Measurements from ENCODE around the gene PRR22. TPM values are rescaled to one million over a fixed set of nuclear protein-coding genes. Genes with fewer than 3 reads are reported as not detected.

The PRR22 gene
- total and polyA plus RNA-seq, 9 of the 15 experiments (the other 6 are each of a cell fraction or from before 2014, with no cell fraction given), result 0.03 to 12.0 (median 2.0) TPM; not detected in 1

- FAIRE-seq (peak; percentile 90), DNase-seq (ENCODE audit: extremely low read depth in 1 of 4, low spot score in 3 of 4) (peak; percentile 94 to 97 (median 96)), ATAC-seq (peak; percentile 93)
- Histone ChIP-seq H3K4me3 (peak overlapping the region; percentile 30; the same call in 1 of the 2 replicates), H3K36me3 (ENCODE audit: control insufficient read depth, insufficient read depth, low read length) (no peaks in the 10 kb centered on the region), H3K79me2 (ENCODE audit: control insufficient read depth, insufficient read depth, low read length) (no peaks in the 10 kb centered on the region), H4K20me1 (replicated peaks; ENCODE audit: control insufficient read depth, insufficient read depth, low read length) (0 out of 2 replicates have a peak, but pooled peaks cover 7% of the 10 kb centered on the region), H3K27ac (ENCODE audit: extremely low read depth, low read depth, low read length) (peak overlapping the region; percentile 5; the same call in 2 of the 3 replicates), H3K4me1 (replicated peaks in 1 of 2; ENCODE audit: control insufficient read depth in 2 of 2, insufficient read depth in 2 of 2, low read length in 2 of 2) (peaks cover 34 to 76% of the 10 kb centered on the region in 2 experiments), H3K4me2 (ENCODE audit: insufficient read depth, low read length) (peak overlapping the region; percentile 61), H3K27me3 (ENCODE audit: control insufficient read depth in 2 of 2, insufficient read depth in 2 of 2, low read length in 2 of 2) (no peaks in the 10 kb centered on the region), H3K9me3 (replicated peaks; ENCODE audit: control insufficient read depth, insufficient read depth, low read depth, low read length) (no peaks in the 10 kb centered on the region), H3K9me1 (ENCODE audit: control insufficient read depth, insufficient read depth, low read length) (no peaks in the 10 kb centered on the region), H3K9ac (ENCODE audit: insufficient read depth in 1 of 2, low read depth in 2 of 2, low read length in 2 of 2) (peak overlapping the region; percentile 27 to 83; a peak in 2 of 4 replicates), H2AFZ (ENCODE audit: low read depth, low read length) (peak overlapping the region; percentile 81)
- POLR2A ChIA-PET, result interaction anchor here (0.6 to 1.6 kb wide), 11 partner anchors 10 to 112 kb away, joined by 3 to 8 read pairs (median 3); partner anchors contain the start of genes CATSPERD, DUS3L, LONP1 and NDUFA11
- intact Hi-C loops (cut with micrococcal nuclease) (loop anchor here (1.0 to 10.0 kb wide), 4 partner anchors 19 to 218 kb away; no protein-coding TSS in a partner anchor), in situ Hi-C loops (cut with MboI) (loop anchor here (5.0 kb wide), 2 partner anchors 88 to 218 kb away; no protein-coding TSS in a partner anchor)
- BruUV-seq (replicated peaks), result no TSS peak
- WGBS (ENCODE audit: insufficient coverage, low coverage, missing lambda C conversion rate), result 3% methylated on average over 39 of the region's 54 CpGs
- CTCF ChIA-PET (ENCODE audit: low intra/inter-chr PET ratio), result interaction anchor here (0.6 to 4.2 kb wide), 8 partner anchors 19 to 913 kb away, joined by 3 to 48 read pairs (median 4); no protein-coding TSS in a partner anchor
- TF ChIP-seq SP1 (CRISPR knock-in tag; IDR thresholded peaks at IDR 0.05) (peak; percentile 91), CC2D1A (IDR thresholded peaks at IDR 0.05) (0 out of 2 replicates have a peak, but pooled peaks have one; percentile 66), FOXA3 (CRISPR knock-in tag; conservative IDR thresholded peaks at IDR 0.05 in 1 of 2, IDR thresholded peaks at IDR 0.05 in 1 of 2) (peak in 1 of 2 experiments; percentile 97; a peak in 2 of 4 replicates), RCOR1 (IDR thresholded peaks at IDR 0.05; ENCODE audit: borderline replicate concordance in 1 of 2, low read depth in 2 of 2, low read length in 2 of 2) (peak in 1 of 2 experiments; percentile 69; a peak in 3 of 4 replicates), CTCFL (IDR thresholded peaks at IDR 0.05; ENCODE audit: borderline replicate concordance, insufficient read depth, low read depth, low read length, poor library complexity, severe bottlenecking) (peak; percentile 71), FOXM1 (IDR thresholded peaks at IDR 0.05; ENCODE audit: low read depth) (no peak), FOXM1 (CRISPR knock-in tag; IDR thresholded peaks at IDR 0.05; ENCODE audit: low read depth) (peak; percentile 93), HDAC1 (IDR thresholded peaks at IDR 0.05) (peak in 1 of 2 experiments; percentile 43; a peak in 1 of 4 replicates), TCFL5 (CRISPR knock-in tag; conservative IDR thresholded peaks at IDR 0.05) (no peak), ZNF431 (CRISPR knock-in tag; IDR thresholded peaks at IDR 0.05) (peak; percentile 93), RREB1 (CRISPR knock-in tag; IDR thresholded peaks at IDR 0.05) (no peak)
These were observed 19.4 kb upstream of the PRR22 start for GRCh38 chr19:5803752-5804515.

Data from K562 (cell line).